Liver (tissue), 9 donors: ENCODE results near the gene ABCC9. TPM values are rescaled to one million over a fixed set of nuclear protein-coding genes. Genes with fewer than 3 reads are reported as not detected.

Source experiments
- DNase-seq: peaks from one replicate; pipeline ENCODE4 v3.0.0-alpha.2; 2017; ENCODE audit warnings: low spot score
- H3K27ac ChIP-seq, 2 donors: one replicate each; pipeline ENCODE4 v1.7.0; 2013; ENCODE audit warnings: inconsistent platforms in 2 of 2, low read length in 2 of 2, control low read depth in 1 of 2, low read depth in 1 of 2, mild to moderate bottlenecking in 1 of 2
- H3K27me3 ChIP-seq, 4 donors: one replicate each; pipeline versions ENCODE4 v1.6.1 to v1.7.0; 2013; ENCODE audit warnings: low read length in 3 of 4, inconsistent platforms in 1 of 4, mild to moderate bottlenecking in 1 of 4, moderate library complexity in 1 of 4; ENCODE audit not compliant: control insufficient read depth in 4 of 4, insufficient read depth in 4 of 4
- H3K36me3 ChIP-seq, 4 donors: one replicate each; pipeline versions ENCODE4 v1.6.1 to v1.7.0; 2013; ENCODE audit warnings: low read length in 3 of 4, mild to moderate bottlenecking in 3 of 4, low read depth in 1 of 4, moderate library complexity in 1 of 4; ENCODE audit not compliant: control insufficient read depth in 4 of 4, insufficient read depth in 3 of 4
- H3K4me1 ChIP-seq, 4 donors: one replicate each; pipeline versions ENCODE4 v1.6.1 to v1.7.0; 2013; ENCODE audit warnings: low read length in 3 of 4, mild to moderate bottlenecking in 3 of 4, moderate library complexity in 1 of 4; ENCODE audit not compliant: control insufficient read depth in 4 of 4, insufficient read depth in 4 of 4
- H3K4me3 ChIP-seq, 3 donors: one replicate each; pipeline versions ENCODE4 v1.6.1 to v1.7.0; 2013; ENCODE audit warnings: low read length in 3 of 3, control low read depth in 1 of 3, low read depth in 1 of 3, mild to moderate bottlenecking in 1 of 3
- H3K9ac ChIP-seq, 2 donors: one replicate each; pipeline ENCODE4 v1.7.0; 2013; ENCODE audit warnings: low read length in 2 of 2, mild to moderate bottlenecking in 2 of 2, moderate library complexity in 2 of 2, control low read depth in 1 of 2, low read depth in 1 of 2
- H3K9me3 ChIP-seq, 4 donors: one replicate each; pipeline versions ENCODE4 v1.6.1 to v1.7.0; 2013; ENCODE audit warnings: low read length in 3 of 4; ENCODE audit not compliant: control insufficient read depth in 4 of 4
- EGR1 ChIP-seq, 2 donors: IDR thresholded peaks; 2 replicates each; pipeline ENCODE4 v1.6.1; 2016 to 2018; ENCODE audit warnings: antibody characterized with exemption in 2 of 2, low read depth in 2 of 2
- FOXA1 ChIP-seq: IDR thresholded peaks from 2 replicates; pipeline ENCODE4 v1.6.1; 2016; ENCODE audit warnings: antibody characterized with exemption
- FOXA2 ChIP-seq: IDR thresholded peaks from 2 replicates; pipeline ENCODE4 v1.6.1; 2016; ENCODE audit warnings: antibody characterized with exemption
- GABPA ChIP-seq, 2 donors: IDR thresholded peaks in 1 of 2; conservative IDR thresholded peaks in 1 of 2; 2 replicates each; pipeline ENCODE4 v1.6.1; 2016; ENCODE audit warnings: antibody characterized with exemption in 2 of 2, mild to moderate bottlenecking in 1 of 2, moderate library complexity in 1 of 2
- HNF4A ChIP-seq, 2 donors: conservative IDR thresholded peaks; 2 replicates each; pipeline ENCODE4 v1.6.1; 2016; ENCODE audit warnings: antibody characterized with exemption in 2 of 2, mild to moderate bottlenecking in 2 of 2
- HNF4G ChIP-seq: IDR thresholded peaks from 2 replicates; pipeline ENCODE4 v1.6.1; 2016; ENCODE audit warnings: antibody characterized with exemption
- JUND ChIP-seq, 2 donors: IDR thresholded peaks; 2 replicates each; pipeline ENCODE4 v1.6.1; 2016; ENCODE audit warnings: antibody characterized with exemption in 2 of 2
- NR2F2 ChIP-seq: IDR thresholded peaks from 2 replicates; pipeline ENCODE4 v1.6.1; 2016; ENCODE audit warnings: antibody characterized with exemption
- RAD21 ChIP-seq, 2 donors: IDR thresholded peaks; 2 replicates each; pipeline ENCODE4 v1.6.1; 2016; ENCODE audit warnings: antibody characterized with exemption in 2 of 2, mild to moderate bottlenecking in 2 of 2
- RXRA ChIP-seq, 2 donors: IDR thresholded peaks; 2 replicates each; pipeline ENCODE4 v1.6.1; 2017 to 2018; ENCODE audit warnings: antibody characterized with exemption in 2 of 2, mild to moderate bottlenecking in 1 of 2
- SP1 ChIP-seq: IDR thresholded peaks from 2 replicates; pipeline ENCODE4 v1.6.1; 2018; ENCODE audit warnings: antibody characterized with exemption, mild to moderate bottlenecking
- TAF1 ChIP-seq: conservative IDR thresholded peaks from 2 replicates; pipeline ENCODE4 v1.6.1; 2016; ENCODE audit warnings: antibody characterized with exemption, mild to moderate bottlenecking
- YY1 ChIP-seq: IDR thresholded peaks from 2 replicates; pipeline ENCODE4 v1.6.1; 2016; ENCODE audit warnings: antibody characterized with exemption, mild to moderate bottlenecking
- WGBS: extraction: QIAGEN DNeasy Blood & Tissue Kit; methylation state at CpG from one replicate; pipeline ENCODE4 v1.1.7; 2013; 5-methylcytosine and 5-hydroxymethylcytosine counted together
- polyA plus RNA-seq, 2 donors: library from polyadenylated mRNA; stranded (reverse) in 1 of 2; unstranded in 1 of 2; fragments of 200-250 nt in 1 of 2; fragments of >200 nt in 1 of 2; fragmentation: Nextera tagmentation in 1 of 2; extraction: Ambion mirVana in 1 of 2; gene quantifications; one replicate each; pipeline versions ENCODE4 v1.2.1 to v1.2.3, GENCODE V29; 2013 to 2015
- total RNA-seq, 2 donors: library from RNA; depleted of rRNA; stranded (reverse); fragments of >200 nt; gene quantifications; one replicate each; pipeline ENCODE4 v1.2.3, GENCODE V29; 2014
- TF ChIP-seq, protein P1 (sequence below): IDR thresholded peaks from 2 replicates; pipeline ENCODE4 v1.6.1; 2016; ENCODE audit warnings: antibody characterized with exemption
- TF ChIP-seq, protein P2 (sequence below): IDR thresholded peaks from 2 replicates; pipeline ENCODE4 v1.6.1; 2016; ENCODE audit warnings: antibody characterized with exemption
- TF ChIP-seq, protein P3 (sequence below): fragments of 150-350 bp; IDR thresholded peaks from 2 replicates; pipeline ENCODE4 v1.5.1; 2017; ENCODE audit warnings: improper control_type of control experiment, low read depth, low read length; ENCODE audit not compliant: missing input control
- TF ChIP-seq, protein P4 (sequence below): IDR thresholded peaks from 2 replicates; pipeline ENCODE4 v1.6.1; 2016; ENCODE audit warnings: antibody characterized with exemption
- TF ChIP-seq, protein P5 (sequence below): IDR thresholded peaks from 2 replicates; pipeline ENCODE4 v1.6.1; 2016; ENCODE audit warnings: antibody characterized with exemption, mild to moderate bottlenecking
- donor health status: healthy.
- donor health status: healthy.
- donor health status: healthy.
- donor health status: healthy.
- donor health status: healthy.

The ABCC9 gene
- total and polyA plus RNA-seq, 4 donors, result 2.7 to 55.6 (median 10.7) TPM

DNA sequence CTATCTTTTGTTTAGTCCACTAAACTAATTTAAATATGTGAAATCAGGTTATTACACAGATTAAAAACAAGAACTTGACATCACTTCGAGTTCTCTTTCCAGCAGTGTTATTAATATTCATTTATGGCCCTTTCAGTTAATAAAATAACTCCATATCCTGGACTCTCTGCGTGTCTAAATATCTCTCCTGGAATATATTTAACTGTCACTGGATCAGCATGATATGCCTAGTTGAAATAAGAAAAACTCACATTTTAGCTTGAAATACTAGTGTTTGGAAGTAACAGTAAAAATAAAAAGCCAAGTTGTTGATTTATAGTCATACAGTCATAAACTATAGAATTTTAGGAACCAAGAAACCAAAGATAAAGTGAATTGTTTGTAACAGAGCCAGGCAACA lies 45.6 kb downstream of the ABCC9 start:
- Histone ChIP-seq H3K9ac (peak overlapping the region; percentile 36 to 73), H3K4me1 (peaks cover 2 to 36% (median 22%) of the 10 kb centered on the region in 4 donors), H3K4me3 (peak overlapping the region in 2 of 3 donors; percentile 15 to 20), H3K27me3 (no peaks in the 10 kb centered on the region), H3K36me3 (peaks cover 0 to 3% (median 1%) of the 10 kb centered on the region in 4 donors), H3K27ac (peak overlapping the region; percentile 82 to 92), H3K9me3 (no peaks in the 10 kb centered on the region)
- no peak for DNase-seq
- 38% methylated on average over 2 of the region's 2 CpGs for WGBS
- TF ChIP-seq HNF4G, result no peak

GRCh38 chr12:21894792-21895595 lies 46.2 kb downstream of the ABCC9 start:
- Histone ChIP-seq H3K36me3 (peaks cover 0 to 3% (median 2%) of the 10 kb centered on the region in 4 donors), H3K9ac (peak overlapping the region; percentile 36 to 73), H3K4me3 (peak overlapping the region in 2 of 3 donors; percentile 38), H3K27me3 (no peaks in the 10 kb centered on the region), H3K9me3 (no peaks in the 10 kb centered on the region), H3K27ac (peak overlapping the region; percentile 82 to 92), H3K4me1 (peaks cover 2 to 38% (median 22%) of the 10 kb centered on the region in 4 donors)
- DNase-seq, result no peak
- TF ChIP-seq SP1 (peak; percentile 71), GABPA (IDR thresholded peaks at IDR 0.05 in 1 of 2, conservative IDR thresholded peaks at IDR 0.05 in 1 of 2) (peak in 1 of 2 donors; percentile 19), RXRA (IDR thresholded peaks at IDR 0.05) (peak; percentile 70 to 83), NR2F2 (no peak), YY1 (peak; percentile 94), TAF1 (peak; percentile 65), HNF4A (conservative IDR thresholded peaks at IDR 0.05) (peak; percentile 62 to 81), JUND (IDR thresholded peaks at IDR 0.05) (peak; percentile 48 to 64), FOXA2 (peak; percentile 74), HNF4G (peak; percentile 31), FOXA1 (peak; percentile 46), RAD21 (IDR thresholded peaks at IDR 0.05) (peak; percentile 51 to 56), EGR1 (IDR thresholded peaks at IDR 0.05; ENCODE audit: low read depth in 2 of 2) (peak in 1 of 2 donors; percentile 49)
- TF ChIP-seq, protein P1, sequence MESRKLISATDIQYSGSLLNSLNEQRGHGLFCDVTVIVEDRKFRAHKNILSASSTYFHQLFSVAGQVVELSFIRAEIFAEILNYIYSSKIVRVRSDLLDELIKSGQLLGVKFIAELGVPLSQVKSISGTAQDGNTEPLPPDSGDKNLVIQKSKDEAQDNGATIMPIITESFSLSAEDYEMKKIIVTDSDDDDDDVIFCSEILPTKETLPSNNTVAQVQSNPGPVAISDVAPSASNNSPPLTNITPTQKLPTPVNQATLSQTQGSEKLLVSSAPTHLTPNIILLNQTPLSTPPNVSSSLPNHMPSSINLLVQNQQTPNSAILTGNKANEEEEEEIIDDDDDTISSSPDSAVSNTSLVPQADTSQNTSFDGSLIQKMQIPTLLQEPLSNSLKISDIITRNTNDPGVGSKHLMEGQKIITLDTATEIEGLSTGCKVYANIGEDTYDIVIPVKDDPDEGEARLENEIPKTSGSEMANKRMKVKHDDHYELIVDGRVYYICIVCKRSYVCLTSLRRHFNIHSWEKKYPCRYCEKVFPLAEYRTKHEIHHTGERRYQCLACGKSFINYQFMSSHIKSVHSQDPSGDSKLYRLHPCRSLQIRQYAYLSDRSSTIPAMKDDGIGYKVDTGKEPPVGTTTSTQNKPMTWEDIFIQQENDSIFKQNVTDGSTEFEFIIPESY, result peak; percentile 78
- TF ChIP-seq, protein P2, sequence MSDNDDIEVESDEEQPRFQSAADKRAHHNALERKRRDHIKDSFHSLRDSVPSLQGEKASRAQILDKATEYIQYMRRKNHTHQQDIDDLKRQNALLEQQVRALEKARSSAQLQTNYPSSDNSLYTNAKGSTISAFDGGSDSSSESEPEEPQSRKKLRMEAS, result peak; percentile 68
- TF ChIP-seq, protein P3, sequence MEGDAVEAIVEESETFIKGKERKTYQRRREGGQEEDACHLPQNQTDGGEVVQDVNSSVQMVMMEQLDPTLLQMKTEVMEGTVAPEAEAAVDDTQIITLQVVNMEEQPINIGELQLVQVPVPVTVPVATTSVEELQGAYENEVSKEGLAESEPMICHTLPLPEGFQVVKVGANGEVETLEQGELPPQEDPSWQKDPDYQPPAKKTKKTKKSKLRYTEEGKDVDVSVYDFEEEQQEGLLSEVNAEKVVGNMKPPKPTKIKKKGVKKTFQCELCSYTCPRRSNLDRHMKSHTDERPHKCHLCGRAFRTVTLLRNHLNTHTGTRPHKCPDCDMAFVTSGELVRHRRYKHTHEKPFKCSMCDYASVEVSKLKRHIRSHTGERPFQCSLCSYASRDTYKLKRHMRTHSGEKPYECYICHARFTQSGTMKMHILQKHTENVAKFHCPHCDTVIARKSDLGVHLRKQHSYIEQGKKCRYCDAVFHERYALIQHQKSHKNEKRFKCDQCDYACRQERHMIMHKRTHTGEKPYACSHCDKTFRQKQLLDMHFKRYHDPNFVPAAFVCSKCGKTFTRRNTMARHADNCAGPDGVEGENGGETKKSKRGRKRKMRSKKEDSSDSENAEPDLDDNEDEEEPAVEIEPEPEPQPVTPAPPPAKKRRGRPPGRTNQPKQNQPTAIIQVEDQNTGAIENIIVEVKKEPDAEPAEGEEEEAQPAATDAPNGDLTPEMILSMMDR, result no peak
- TF ChIP-seq, protein P4, sequence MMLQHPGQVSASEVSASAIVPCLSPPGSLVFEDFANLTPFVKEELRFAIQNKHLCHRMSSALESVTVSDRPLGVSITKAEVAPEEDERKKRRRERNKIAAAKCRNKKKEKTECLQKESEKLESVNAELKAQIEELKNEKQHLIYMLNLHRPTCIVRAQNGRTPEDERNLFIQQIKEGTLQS, result no peak
- TF ChIP-seq, protein P5, sequence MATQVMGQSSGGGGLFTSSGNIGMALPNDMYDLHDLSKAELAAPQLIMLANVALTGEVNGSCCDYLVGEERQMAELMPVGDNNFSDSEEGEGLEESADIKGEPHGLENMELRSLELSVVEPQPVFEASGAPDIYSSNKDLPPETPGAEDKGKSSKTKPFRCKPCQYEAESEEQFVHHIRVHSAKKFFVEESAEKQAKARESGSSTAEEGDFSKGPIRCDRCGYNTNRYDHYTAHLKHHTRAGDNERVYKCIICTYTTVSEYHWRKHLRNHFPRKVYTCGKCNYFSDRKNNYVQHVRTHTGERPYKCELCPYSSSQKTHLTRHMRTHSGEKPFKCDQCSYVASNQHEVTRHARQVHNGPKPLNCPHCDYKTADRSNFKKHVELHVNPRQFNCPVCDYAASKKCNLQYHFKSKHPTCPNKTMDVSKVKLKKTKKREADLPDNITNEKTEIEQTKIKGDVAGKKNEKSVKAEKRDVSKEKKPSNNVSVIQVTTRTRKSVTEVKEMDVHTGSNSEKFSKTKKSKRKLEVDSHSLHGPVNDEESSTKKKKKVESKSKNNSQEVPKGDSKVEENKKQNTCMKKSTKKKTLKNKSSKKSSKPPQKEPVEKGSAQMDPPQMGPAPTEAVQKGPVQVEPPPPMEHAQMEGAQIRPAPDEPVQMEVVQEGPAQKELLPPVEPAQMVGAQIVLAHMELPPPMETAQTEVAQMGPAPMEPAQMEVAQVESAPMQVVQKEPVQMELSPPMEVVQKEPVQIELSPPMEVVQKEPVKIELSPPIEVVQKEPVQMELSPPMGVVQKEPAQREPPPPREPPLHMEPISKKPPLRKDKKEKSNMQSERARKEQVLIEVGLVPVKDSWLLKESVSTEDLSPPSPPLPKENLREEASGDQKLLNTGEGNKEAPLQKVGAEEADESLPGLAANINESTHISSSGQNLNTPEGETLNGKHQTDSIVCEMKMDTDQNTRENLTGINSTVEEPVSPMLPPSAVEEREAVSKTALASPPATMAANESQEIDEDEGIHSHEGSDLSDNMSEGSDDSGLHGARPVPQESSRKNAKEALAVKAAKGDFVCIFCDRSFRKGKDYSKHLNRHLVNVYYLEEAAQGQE, result peak; percentile 73
- 27% methylated on average over 4 of the region's 4 CpGs for WGBS
